HCT116 (cell line): ENCODE data around the gene UBTD2. TPM values are rescaled to one million over a fixed set of nuclear protein-coding genes. Genes with fewer than 3 reads are reported as not detected.

Experiments used
- ATAC-seq: fragments of 200-7000 bp; cut with Tn5 transposase; 2 replicates; pipeline ENCODE4 v1.9.1; 2020; ENCODE audit warnings: mild to moderate bottlenecking, moderate library complexity
- BruUV-seq: library from RNA; stranded (reverse); fragments of 400-500 nt; replicated peaks from 2 replicates; lab custom pipeline; 2021; lab: Mats Ljungman, UMichigan
- CTCF ChIA-PET: fragments of 300-600 bp; sonication (Branson Sonifier 250); formaldehyde crosslinking; loops from one replicate; lab custom pipeline; 2021; ENCODE audit warnings: antibody characterized with exemption; lab: Charles Lee
- POLR2A ChIA-PET: fragments of 300-600, 350-600 bp; sonication (Branson Sonifier 250); formaldehyde crosslinking; loops from one replicate; lab custom pipeline; 2021; ENCODE audit warnings: antibody characterized with exemption; lab: Charles Lee
- RAD21 ChIA-PET, 2 experiments: fragments of 300-600 bp; sonication (Branson Sonifier 250); formaldehyde crosslinking; loops; one replicate each; lab custom pipeline; 2023; ENCODE audit warnings: low total read pairs in 2 of 2; ENCODE audit not compliant: uncharacterized antibody in 2 of 2, unreplicated experiment in 2 of 2, low non-redundant PET in 1 of 2; lab: Charles Lee
- DNase-seq: peaks from one replicate; pipeline ENCODE4 v3.0.0-alpha.2; 2010; ENCODE audit warnings: low read depth, low spot score
- H2AFZ ChIP-seq: fragments of 200-600 bp; shearing (Covaris generic), sonication (generic); 2 replicates; pipeline ENCODE4 v1.6.1; 2017; ENCODE audit warnings: low read depth, mixed run types, mixed read lengths, antibody characterized with exemption, low read length; ENCODE audit not compliant: poor library complexity, severe bottlenecking
- H3K27ac ChIP-seq: 2 replicates; pipeline ENCODE4 v1.5.1; 2012; ENCODE audit warnings: low read depth, low read length
- H3K27me3 ChIP-seq: fragments of 200-600 bp; sonication (generic); 2 replicates; pipeline ENCODE4 v1.6.1; 2016; ENCODE audit warnings: mixed run types, low read length, mixed read lengths; ENCODE audit not compliant: insufficient read depth
- H3K36me3 ChIP-seq, 2 experiments: fragments of 200-500 bp in 1 of 2; fragments of 200-600 bp in 1 of 2; sonication (Bioruptor generic) in 1 of 2; sonication (generic) in 1 of 2; 2 replicates each; pipeline versions ENCODE4 v1.5.1 to v1.6.1; 2014 to 2016; ENCODE audit warnings: low read length in 2 of 2, inconsistent platforms in 1 of 2, mixed read lengths in 1 of 2, mixed run types in 1 of 2; ENCODE audit not compliant: insufficient read depth in 2 of 2, control insufficient read depth in 1 of 2
- H3K4me1 ChIP-seq, 2 experiments: fragments of 200-600 bp in 1 of 2; sonication (generic) in 1 of 2; 2 replicates each; pipeline versions ENCODE4 v1.5.1 to v1.6.1; 2012 to 2017; ENCODE audit warnings: low read length in 2 of 2, inconsistent platforms in 1 of 2, mild to moderate bottlenecking in 1 of 2, mixed read lengths in 1 of 2, mixed run types in 1 of 2, moderate library complexity in 1 of 2; ENCODE audit not compliant: insufficient read depth in 2 of 2, control insufficient read depth in 1 of 2
- H3K4me2 ChIP-seq: fragments of 200-600 bp; sonication (generic); 2 replicates; pipeline ENCODE4 v1.6.1; 2017; ENCODE audit warnings: mixed run types, low read length, mixed read lengths
- H3K4me3 ChIP-seq, 2 experiments: fragments of 200-600 bp in 1 of 2; sonication (generic) in 1 of 2; replicated peaks in 1 of 2; 2 replicates each; pipeline ENCODE4 v1.5.1; 2011 to 2016; ENCODE audit warnings: low read length in 2 of 2, control low read depth in 1 of 2, low read depth in 1 of 2, mild to moderate bottlenecking in 1 of 2, mixed read lengths in 1 of 2, mixed run types in 1 of 2
- H3K79me2 ChIP-seq: fragments of 200-600 bp; sonication (generic); 2 replicates; pipeline ENCODE4 v1.6.1; 2017; ENCODE audit warnings: mild to moderate bottlenecking, mixed run types, low read length, moderate library complexity, mixed read lengths; ENCODE audit not compliant: insufficient read depth
- H3K9ac ChIP-seq: fragments of 200-600 bp; sonication (generic); 2 replicates; pipeline ENCODE4 v1.6.1; 2016; ENCODE audit warnings: low read length, mixed read lengths
- H3K9me2 ChIP-seq: fragments of 200-600 bp; sonication (generic), shearing (Covaris generic); 2 replicates; pipeline ENCODE4 v1.6.1; 2017; ENCODE audit warnings: mixed run types, mild to moderate bottlenecking, moderate library complexity; ENCODE audit not compliant: insufficient read depth
- H3K9me3 ChIP-seq, 2 experiments: fragments of 200-500 bp in 1 of 2; fragments of 200-600 bp in 1 of 2; sonication (Bioruptor generic) in 1 of 2; sonication (generic) in 1 of 2; 2 replicates each; pipeline ENCODE4 v1.6.1; 2014 to 2017; ENCODE audit warnings: low read length in 2 of 2, mixed read lengths in 2 of 2, inconsistent platforms in 1 of 2, low read depth in 1 of 2, mild to moderate bottlenecking in 1 of 2, mixed run types in 1 of 2, moderate library complexity in 1 of 2; ENCODE audit not compliant: control insufficient read depth in 1 of 2, insufficient read depth in 1 of 2
- H4K20me1 ChIP-seq: fragments of 200-600 bp; sonication (generic), shearing (Covaris generic); 2 replicates; pipeline ENCODE4 v1.6.1; 2017; ENCODE audit warnings: mixed run types, mild to moderate bottlenecking, moderate library complexity; ENCODE audit not compliant: insufficient read depth
- ATF3 ChIP-seq: IDR thresholded peaks from 2 replicates; pipeline ENCODE4 v1.6.1; 2012
- CBX3 ChIP-seq: IDR thresholded peaks from 2 replicates; pipeline ENCODE4 v1.6.1; 2012; ENCODE audit warnings: low read depth
- CEBPB ChIP-seq: IDR thresholded peaks from 2 replicates; pipeline ENCODE4 v1.6.1; 2012; ENCODE audit warnings: low read depth
- ELF1 ChIP-seq: IDR thresholded peaks from 2 replicates; pipeline ENCODE4 v1.6.1; 2012; ENCODE audit warnings: low read depth, borderline replicate concordance
- EZH2 ChIP-seq: fragments of 200-600 bp; sonication (generic); IDR thresholded peaks from 2 replicates; pipeline ENCODE4 v1.6.1; 2017; ENCODE audit warnings: antibody characterized with exemption, mixed run types
- EZH2phosphoT487 ChIP-seq: fragments of 200-600 bp; IDR thresholded peaks from 2 replicates; pipeline ENCODE4 v1.6.1; 2018; ENCODE audit warnings: antibody characterized with exemption, borderline replicate concordance
- JUND ChIP-seq: IDR thresholded peaks from 2 replicates; pipeline ENCODE4 v1.6.1; 2012
- MAX ChIP-seq: IDR thresholded peaks from 2 replicates; pipeline ENCODE4 v1.6.1; 2012
- POLR2A ChIP-seq: IDR thresholded peaks from 2 replicates; pipeline ENCODE4 v1.7.0; 2011; ENCODE audit warnings: borderline replicate concordance; ENCODE audit not compliant: insufficient read depth, insufficient read length; ENCODE audit errors: extremely low read depth
- POLR2AphosphoS5 ChIP-seq: IDR thresholded peaks from 2 replicates; pipeline ENCODE4 v1.6.1; 2011; ENCODE audit warnings: mild to moderate bottlenecking, low read depth, low read length, moderate library complexity
- RAD21 ChIP-seq: IDR thresholded peaks from 2 replicates; pipeline ENCODE4 v1.6.1; 2012; ENCODE audit warnings: low read depth, mild to moderate bottlenecking
- REST ChIP-seq: IDR thresholded peaks from 2 replicates; pipeline ENCODE4 v1.6.1; 2012; ENCODE audit warnings: low read depth
- SIN3A ChIP-seq: IDR thresholded peaks from 2 replicates; pipeline ENCODE4 v1.6.1; 2012; ENCODE audit warnings: low read depth
- SP1 ChIP-seq: IDR thresholded peaks from 2 replicates; pipeline ENCODE4 v1.6.1; 2012; ENCODE audit warnings: low read depth
- TCF7L2 ChIP-seq: IDR thresholded peaks from 2 replicates; pipeline ENCODE4 v1.7.0; 2011; ENCODE audit warnings: borderline replicate concordance, inconsistent platforms; ENCODE audit not compliant: insufficient read depth, insufficient read length; ENCODE audit errors: extremely low read depth
- YY1 ChIP-seq: IDR thresholded peaks from 2 replicates; pipeline ENCODE4 v1.6.1; 2011; ENCODE audit warnings: low read length, low read depth, moderate library complexity, mild to moderate bottlenecking; ENCODE audit not compliant: insufficient replicate concordance; ENCODE audit errors: extremely low read depth
- ZBTB33 ChIP-seq: IDR thresholded peaks from 2 replicates; pipeline ENCODE4 v1.6.1; 2011; ENCODE audit warnings: mild to moderate bottlenecking, low read length, moderate library complexity; ENCODE audit not compliant: insufficient replicate concordance; ENCODE audit errors: extremely low read depth
- ZNF274 ChIP-seq: fragments of 200-500 bp; sonication (Bioruptor generic); IDR thresholded peaks from 2 replicates; pipeline ENCODE4 v1.6.1; 2014; ENCODE audit warnings: mild to moderate bottlenecking, low read depth, low read length, inconsistent platforms
- intact Hi-C: fragments of 100-400 bp; cut with micrococcal nuclease; formaldehyde crosslinking; loops from 2 replicates; pipeline ENCODE4 v1.10.0; 2022
- total RNA-seq: library from RNA; stranded (reverse); gene quantifications from one replicate; pipeline ENCODE4 v1.2.1, GENCODE V29; 2021; ENCODE audit not compliant: unreplicated experiment

The UBTD2 gene
- total RNA-seq, 1 experiment from 2014 or later: 15.9 TPM

GRCh38 chr5:172162987-172163343 is 120.6 kb downstream of the UBTD2 start:
- H3K4me1 ChIP-seq: no peaks in the 10 kb centered on the region; a peak in 2 of 4 replicates
- no TSS peak for BruUV-seq
- no peak overlapping the region for H3K9ac ChIP-seq
- peaks cover 3% of the 10 kb centered on the region; the same call in 1 of the 2 replicates for H3K79me2 ChIP-seq
- DNase-seq (no peak), ATAC-seq (no peak)
- CTCF ChIA-PET: no interaction called here
- POLR2A ChIA-PET: no interaction called here
- no peak overlapping the region for H3K4me3 ChIP-seq
- no peak overlapping the region for H3K4me2 ChIP-seq
- H4K20me1 ChIP-seq: no peaks in the 10 kb centered on the region
- H3K27ac ChIP-seq: no peak overlapping the region
- no peaks in the 10 kb centered on the region for H3K36me3 ChIP-seq
- intact Hi-C loops: no loop called here
- TF ChIP-seq CEBPB (no peak), MAX (no peak), ATF3 (no peak), ELF1 (no peak), REST (no peak), CBX3 (no peak), TCF7L2 (no peak), SIN3A (no peak), POLR2A (no peak), JUND (no peak), ZBTB33 (no peak), SP1 (no peak), ZNF274 (no peak), YY1 (no peak), EZH2phosphoT487 (no peak), POLR2AphosphoS5 (no peak), RAD21 (no peak), EZH2 (no peak)
- RAD21 ChIA-PET: interaction anchor here in 1 of 2 experiments (0.6 kb wide), 2 partner anchors 10 to 19 kb away, joined by 3 read pairs; no protein-coding TSS in a partner anchor
- no peaks in the 10 kb centered on the region for H3K9me3 ChIP-seq
- no peaks in the 10 kb centered on the region for H3K9me2 ChIP-seq
- no peak overlapping the region for H2AFZ ChIP-seq
- no peaks in the 10 kb centered on the region for H3K27me3 ChIP-seq
